Measurements from ENCODE around the gene COG5. TPM values are rescaled to one million over a fixed set of nuclear protein-coding genes. Genes with fewer than 3 reads are reported as not detected.

Gene COG5
- total and polyA plus RNA-seq, 2 of the 8 experiments (the other 6 are each of a cell fraction or from before 2014, with no cell fraction given) = 10.5 to 28.1 TPM

GRCh38 chr7:107313355-107313754 is 250.4 kb downstream of the COG5 start:
- no peak overlapping the region for H4K8ac ChIP-seq (ENCODE audit: extremely low read depth, insufficient read depth, low read length)
- no peaks in the 10 kb centered on the region for H3K36me3 ChIP-seq (ENCODE audit: control insufficient read depth in 2 of 4, insufficient read depth in 4 of 4, low read length in 3 of 4)
- no peak overlapping the region for H4K91ac ChIP-seq (replicated peaks; ENCODE audit: insufficient read length, low read length)
- no peak overlapping the region for H2BK12ac ChIP-seq (ENCODE audit: low read depth, low read length)
- H2BK15ac ChIP-seq (ENCODE audit: low read length) = no peak overlapping the region
- no peak overlapping the region for H2BK120ac ChIP-seq (replicated peaks; ENCODE audit: low read depth, low read length)
- H3K56ac ChIP-seq (replicated peaks; ENCODE audit: insufficient read length, low read depth, low read length) = no peak overlapping the region
- no peaks in the 10 kb centered on the region for H3K79me1 ChIP-seq (ENCODE audit: low read depth, low read length)
- DNase-seq (ENCODE audit: low read depth in 1 of 2, low spot score in 2 of 2) = no peak
- no peak overlapping the region for H4K5ac ChIP-seq (ENCODE audit: insufficient read length, low read depth, low read length)
- no peak overlapping the region for H3K14ac ChIP-seq (ENCODE audit: insufficient read length)
- H3K4me2 ChIP-seq (ENCODE audit: insufficient read depth in 1 of 2, low read depth in 2 of 2, low read length in 2 of 2) = no peak overlapping the region
- POLR2A ChIA-PET (ENCODE audit: partially characterized antibody) = no interaction called here
- H3K18ac ChIP-seq (ENCODE audit: extremely low read depth, low read length) = no peak overlapping the region
- H3K27ac ChIP-seq (ENCODE audit: low read depth, low read length) = no peak overlapping the region
- no peaks in the 10 kb centered on the region for H3K27me3 ChIP-seq (replicated peaks in 1 of 4; ENCODE audit: control insufficient read depth in 3 of 4, extremely low read depth in 1 of 4, insufficient read depth in 3 of 4, low read length in 3 of 4)
- no peak for FAIRE-seq
- no peaks in the 10 kb centered on the region for H3K4me1 ChIP-seq (replicated peaks in 1 of 4; ENCODE audit: control insufficient read depth in 3 of 4, insufficient read depth in 4 of 4, low read length in 3 of 4)
- H3K9me3 ChIP-seq (ENCODE audit: insufficient read depth in 2 of 2, low read depth in 1 of 2, low read length in 1 of 2) = no peaks in the 10 kb centered on the region
- H3K23ac ChIP-seq (ENCODE audit: insufficient read length) = no peak overlapping the region
- H2AK5ac ChIP-seq (ENCODE audit: low read depth, low read length) = no peak overlapping the region
- no peak overlapping the region for H2AFZ ChIP-seq (ENCODE audit: low read length)
- TF ChIP-seq CTCF (IDR thresholded peaks at IDR 0.05; ENCODE audit: control extremely low read depth in 1 of 3, insufficient read depth in 1 of 3, low read depth in 1 of 3, low read length in 3 of 3) = no peak
- no peak for TF ChIP-seq SP4 (IDR thresholded peaks at IDR 0.05; ENCODE audit: low read length)
- TF ChIP-seq CHD2 (IDR thresholded peaks at IDR 0.05; ENCODE audit: low read length) = no peak
- no peak for TF ChIP-seq KDM4A (IDR thresholded peaks at IDR 0.05; ENCODE audit: low read depth, low read length, severe bottlenecking)
- TF ChIP-seq E2F6 (IDR thresholded peaks at IDR 0.05) = no peak
- H3K23me2 ChIP-seq (ENCODE audit: low read depth, low read length) = no peaks in the 10 kb centered on the region
- no peak overlapping the region for H3K9ac ChIP-seq (replicated peaks in 1 of 4; ENCODE audit: extremely low read depth in 1 of 4, low read depth in 3 of 4, low read length in 3 of 4)
- no peaks in the 10 kb centered on the region for H3K79me2 ChIP-seq (ENCODE audit: control insufficient read depth in 1 of 2, insufficient read depth in 2 of 2, low read length in 2 of 2)
- H2BK20ac ChIP-seq (ENCODE audit: low read length) = no peak overlapping the region
- CTCF ChIA-PET (ENCODE audit: partially characterized antibody) = no interaction called here
- H2BK5ac ChIP-seq (ENCODE audit: low read depth, low read length) = no peak overlapping the region
- H3K4me3 ChIP-seq (ENCODE audit: extremely low read depth in 1 of 4, insufficient read depth in 2 of 4, low read depth in 3 of 4, low read length in 4 of 4) = no peak overlapping the region
- 71% methylated on average over 1 of the region's 1 CpG; no CpG with 5 or more reads in 1 of the 2 experiments for WGBS, 2 experiments (ENCODE audit: extremely low coverage in 1 of 2, insufficient coverage in 1 of 2, insufficient read length in 1 of 2, insufficient replicate concordance in 2 of 2, low coverage in 1 of 2, low lambda C conversion rate in 2 of 2, missing lambda C conversion rate in 1 of 2)
- H3K4ac ChIP-seq (replicated peaks; ENCODE audit: insufficient read length, low read depth, low read length) = no peak overlapping the region
- H4K20me1 ChIP-seq (replicated peaks in 1 of 2; ENCODE audit: control insufficient read depth in 1 of 2, insufficient read depth in 2 of 2, low read length in 2 of 2) = no peaks in the 10 kb centered on the region
